DND-41 (cell line): ENCODE data around the gene CABLES2.
A peak's percentile ranks its signal among the peaks of the same experiment; 100 is the strongest.

Source experiments
- ATAC-seq: fragments of 200-7000 bp; cut with Tn5 transposase; 3 replicates; pipeline ENCODE4 v1.9.1; 2021; ENCODE audit warnings: low read depth; ENCODE audit not compliant: insufficient read depth
- DNase-seq: peaks from one replicate; pipeline ENCODE4 v3.0.0-alpha.2; 2020
- H2AFZ ChIP-seq: 2 replicates; pipeline ENCODE4 v1.6.0; 2012; ENCODE audit warnings: low read depth, low read length
- H3K27ac ChIP-seq: 2 replicates; pipeline ENCODE4 v1.5.1; 2012; ENCODE audit warnings: low read length, inconsistent platforms
- H3K27me3 ChIP-seq: fragments of 200-600 bp; sonication (generic); 2 replicates; pipeline ENCODE4 v1.6.0; 2012; ENCODE audit warnings: low read length, mild to moderate bottlenecking, inconsistent platforms; ENCODE audit not compliant: insufficient read depth, poor library complexity
- H3K36me3 ChIP-seq: 2 replicates; pipeline ENCODE4 v1.5.1; 2012; ENCODE audit warnings: low read length, inconsistent platforms; ENCODE audit not compliant: insufficient read depth
- H3K4me1 ChIP-seq: 2 replicates; pipeline ENCODE4 v1.5.1; 2012; ENCODE audit warnings: mild to moderate bottlenecking, low read length; ENCODE audit not compliant: insufficient read depth
- H3K4me2 ChIP-seq: 2 replicates; pipeline ENCODE4 v1.6.0; 2012; ENCODE audit warnings: mild to moderate bottlenecking, moderate library complexity, low read length, inconsistent platforms; ENCODE audit not compliant: insufficient read depth
- H3K4me3 ChIP-seq, 2 experiments: fragments of 200-600 bp in 1 of 2; shearing (Covaris generic) in 1 of 2; 2 replicates each; pipeline ENCODE4 v1.5.1; 2012 to 2016; ENCODE audit warnings: inconsistent platforms in 2 of 2, low read length in 2 of 2, mild to moderate bottlenecking in 2 of 2, low read depth in 1 of 2, moderate library complexity in 1 of 2
- H3K79me2 ChIP-seq: 2 replicates; pipeline ENCODE4 v1.6.0; 2012; ENCODE audit warnings: low read length, inconsistent platforms; ENCODE audit not compliant: insufficient read depth
- H3K9ac ChIP-seq: 2 replicates; pipeline ENCODE4 v1.6.0; 2012; ENCODE audit warnings: low read depth, mild to moderate bottlenecking, inconsistent platforms, low read length, moderate library complexity
- H3K9me3 ChIP-seq: 2 replicates; pipeline ENCODE4 v1.5.1; 2012; ENCODE audit warnings: low read length, moderate library complexity, mild to moderate bottlenecking, inconsistent platforms; ENCODE audit not compliant: insufficient read depth, severe bottlenecking
- H4K20me1 ChIP-seq: 2 replicates; pipeline ENCODE4 v1.6.0; 2012; ENCODE audit warnings: low read length; ENCODE audit not compliant: insufficient read depth
- CTCF ChIP-seq: IDR thresholded peaks from 2 replicates; pipeline ENCODE4 v1.5.1; 2012; ENCODE audit warnings: borderline replicate concordance, low read length, moderate library complexity, mild to moderate bottlenecking; ENCODE audit not compliant: poor library complexity, severe bottlenecking; ENCODE audit errors: extremely low read depth
- EZH2 ChIP-seq: IDR thresholded peaks from 3 replicates; pipeline ENCODE4 v1.6.1; 2012; ENCODE audit warnings: borderline replicate concordance, low read depth, mild to moderate bottlenecking, moderate library complexity, low read length, inconsistent platforms; ENCODE audit not compliant: severe bottlenecking

Gene CABLES2

GRCh38 chr20:62390317-62391164 is 16.5 kb downstream of the CABLES2 start:
- H3K9ac ChIP-seq = no peak overlapping the region
- no peak overlapping the region for H3K4me2 ChIP-seq
- no peaks in the 10 kb centered on the region for H3K27me3 ChIP-seq
- H2AFZ ChIP-seq = no peak overlapping the region
- H4K20me1 ChIP-seq = peaks cover 60% of the 10 kb centered on the region
- ATAC-seq = no peak
- H3K4me3 ChIP-seq = no peak overlapping the region
- DNase-seq = no peak
- H3K9me3 ChIP-seq = no peaks in the 10 kb centered on the region
- peaks cover 42% of the 10 kb centered on the region for H3K79me2 ChIP-seq
- peaks cover 72% of the 10 kb centered on the region for H3K36me3 ChIP-seq
- H3K4me1 ChIP-seq = peaks cover 30% of the 10 kb centered on the region
- TF ChIP-seq CTCF (no peak), EZH2 (no peak)
- no peak overlapping the region for H3K27ac ChIP-seq

- Histone ChIP-seq H3K79me2 (peaks cover 50% of the 10 kb centered on the region), H3K4me1 (peaks cover 36% of the 10 kb centered on the region), H4K20me1 (peaks cover 58% of the 10 kb centered on the region), H2AFZ (no peak overlapping the region), H3K36me3 (peaks cover 72% of the 10 kb centered on the region), H3K4me2 (no peak overlapping the region), H3K9ac (no peak overlapping the region), H3K9me3 (no peaks in the 10 kb centered on the region), H3K27ac (no peak overlapping the region), H3K27me3 (no peaks in the 10 kb centered on the region), H3K4me3 (no peak overlapping the region)
- DNase-seq (no peak), ATAC-seq (no peak)
- TF ChIP-seq EZH2 (no peak), CTCF (no peak)
These were observed 17.4 kb downstream of the CABLES2 start for GRCh38 chr20:62389601-62390087.

- H3K9ac ChIP-seq = peak overlapping the region; percentile 89
- peaks cover 58% of the 10 kb centered on the region for H4K20me1 ChIP-seq
- H2AFZ ChIP-seq = no peak overlapping the region
- H3K36me3 ChIP-seq = peaks cover 69% of the 10 kb centered on the region
- no peaks in the 10 kb centered on the region for H3K9me3 ChIP-seq
- H3K27ac ChIP-seq = no peak overlapping the region
- H3K4me3 ChIP-seq = peak overlapping the region in 1 of 2 experiments; percentile 98; a peak in 2 of 4 replicates
- TF ChIP-seq EZH2 (no peak), CTCF (peak; percentile 23)
- H3K79me2 ChIP-seq = peaks cover 55% of the 10 kb centered on the region
- ATAC-seq = no peak
- H3K4me2 ChIP-seq = peak overlapping the region; percentile 79
- H3K27me3 ChIP-seq = no peaks in the 10 kb centered on the region
- peaks cover 36% of the 10 kb centered on the region for H3K4me1 ChIP-seq
- DNase-seq = no peak
These were observed 18.1 kb downstream of the CABLES2 start for GRCh38 chr20:62388839-62389600.
